Gastrocnemius medialis (tissue), 4 donors: ENCODE results near the gene WWOX. TPM values are rescaled to one million over a fixed set of nuclear protein-coding genes. Genes with fewer than 3 reads are reported as not detected.

Experiments used
- ATAC-seq, 2 donors: fragments of 150-250 bp; one replicate each; pipeline ENCODE4 v1.9.1; 2016
- DNase-seq, 2 donors: peaks; one replicate each; pipeline ENCODE4 v3.0.0-alpha.2; 2019
- H3K27ac ChIP-seq, 4 donors: fragments of 200-600 bp; sonication (generic); 1 replicate in 1 of 4; 2 replicates in 3 of 4; pipeline ENCODE4 v1.5.1; 2016 to 2018; ENCODE audit warnings: mild to moderate bottlenecking in 2 of 4, moderate library complexity in 1 of 4
- H3K27me3 ChIP-seq, 3 donors: fragments of 200-600 bp; sonication (generic) in 2 of 3; 1 replicate in 1 of 3; 2 replicates in 2 of 3; pipeline versions ENCODE4 v1.5.1 to v1.6.0; 2016 to 2019; ENCODE audit warnings: mild to moderate bottlenecking in 1 of 3, moderate library complexity in 1 of 3
- H3K36me3 ChIP-seq, 2 donors: fragments of 200-600 bp; sonication (generic) in 1 of 2; one replicate each; pipeline ENCODE4 v1.5.1; 2017 to 2018
- H3K4me1 ChIP-seq, 2 donors: fragments of 200-600 bp; sonication (generic) in 1 of 2; one replicate each; pipeline ENCODE4 v1.5.1; 2016 to 2017; ENCODE audit warnings: mild to moderate bottlenecking in 2 of 2
- H3K4me3 ChIP-seq, 4 donors: fragments of 200-600 bp; sonication (generic) in 3 of 4; 1 replicate in 1 of 4; 2 replicates in 3 of 4; pipeline ENCODE4 v1.5.1; 2016 to 2019; ENCODE audit warnings: mild to moderate bottlenecking in 2 of 4
- H3K9me3 ChIP-seq, 3 donors: fragments of 200-600 bp; sonication (generic) in 2 of 3; 1 replicate in 1 of 3; 2 replicates in 2 of 3; pipeline ENCODE4 v1.5.1; 2016 to 2019
- POLR2A ChIP-seq, 2 donors: fragments of 450-650 bp; IDR thresholded peaks; one replicate each; pipeline ENCODE4 v1.6.1; 2017; ENCODE audit warnings: antibody characterized with exemption in 2 of 2, mild to moderate bottlenecking in 2 of 2, moderate library complexity in 2 of 2
- in situ Hi-C, 4 donors: fragments of 200-750 bp; cut with MboI; loops; one replicate each; pipeline versions ENCODE4 v1.15.0 to v1.8.0; 2017; ENCODE audit warnings: low sequenced_read_pairs in 4 of 4
- intact Hi-C: fragments of 100-400 bp; cut with DNase I; formaldehyde crosslinking; loops from one replicate; pipeline ENCODE4 v1.15.1; 2023; ENCODE audit warnings: low total_unique reads
- total RNA-seq, 4 donors: library from RNA; depleted of rRNA; stranded (reverse); fragments of >200 nt; gene quantifications; one replicate each; pipeline versions ENCODE4 v1.1.0 to v1.2.3, GENCODE V29; 2016
- TF ChIP-seq, protein P1 (sequence below), 5 experiments: fragments of 450-650 bp in 3 of 5; fragments of 200-600 bp in 2 of 5; sonication (generic) in 2 of 5; IDR thresholded peaks in 4 of 5; conservative IDR thresholded peaks in 1 of 5; 1 replicate in 4 of 5; 2 replicates in 1 of 5; pipeline ENCODE4 v1.5.1; 2016 to 2019; ENCODE audit warnings: antibody characterized with exemption in 5 of 5, mild to moderate bottlenecking in 3 of 5, moderate library complexity in 3 of 5

The WWOX gene
- total RNA-seq, 4 donors from 2014 or later: 3.3 to 13.0 (median 6.0) TPM

DNA sequence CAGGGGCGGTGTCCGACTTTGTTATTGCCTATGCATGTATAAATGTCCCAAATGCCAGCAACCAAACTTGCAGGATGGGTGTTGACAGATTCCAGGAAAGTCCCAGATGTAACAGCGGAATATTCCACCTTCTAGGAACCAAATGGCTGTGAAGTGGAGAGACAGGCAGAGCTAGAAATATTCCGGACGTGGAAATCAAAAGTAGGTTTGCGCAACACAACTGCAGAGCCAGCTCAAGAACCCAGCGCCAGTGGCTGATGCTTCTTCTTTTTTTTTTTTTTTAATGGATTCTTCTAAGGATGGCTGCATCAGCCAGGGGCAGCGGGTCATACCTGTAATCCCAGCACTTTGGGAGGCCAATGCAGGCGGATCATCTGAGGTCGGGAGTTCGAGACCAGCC is 899.4 kb downstream of the WWOX start:
- TF ChIP-seq, protein P1, sequence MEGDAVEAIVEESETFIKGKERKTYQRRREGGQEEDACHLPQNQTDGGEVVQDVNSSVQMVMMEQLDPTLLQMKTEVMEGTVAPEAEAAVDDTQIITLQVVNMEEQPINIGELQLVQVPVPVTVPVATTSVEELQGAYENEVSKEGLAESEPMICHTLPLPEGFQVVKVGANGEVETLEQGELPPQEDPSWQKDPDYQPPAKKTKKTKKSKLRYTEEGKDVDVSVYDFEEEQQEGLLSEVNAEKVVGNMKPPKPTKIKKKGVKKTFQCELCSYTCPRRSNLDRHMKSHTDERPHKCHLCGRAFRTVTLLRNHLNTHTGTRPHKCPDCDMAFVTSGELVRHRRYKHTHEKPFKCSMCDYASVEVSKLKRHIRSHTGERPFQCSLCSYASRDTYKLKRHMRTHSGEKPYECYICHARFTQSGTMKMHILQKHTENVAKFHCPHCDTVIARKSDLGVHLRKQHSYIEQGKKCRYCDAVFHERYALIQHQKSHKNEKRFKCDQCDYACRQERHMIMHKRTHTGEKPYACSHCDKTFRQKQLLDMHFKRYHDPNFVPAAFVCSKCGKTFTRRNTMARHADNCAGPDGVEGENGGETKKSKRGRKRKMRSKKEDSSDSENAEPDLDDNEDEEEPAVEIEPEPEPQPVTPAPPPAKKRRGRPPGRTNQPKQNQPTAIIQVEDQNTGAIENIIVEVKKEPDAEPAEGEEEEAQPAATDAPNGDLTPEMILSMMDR (IDR thresholded peaks at IDR 0.05 in 4 of 5, conservative IDR thresholded peaks at IDR 0.05 in 1 of 5): no peak
- no peak for TF ChIP-seq POLR2A (IDR thresholded peaks at IDR 0.05)
- intact Hi-C loops: no loop called here

DNA sequence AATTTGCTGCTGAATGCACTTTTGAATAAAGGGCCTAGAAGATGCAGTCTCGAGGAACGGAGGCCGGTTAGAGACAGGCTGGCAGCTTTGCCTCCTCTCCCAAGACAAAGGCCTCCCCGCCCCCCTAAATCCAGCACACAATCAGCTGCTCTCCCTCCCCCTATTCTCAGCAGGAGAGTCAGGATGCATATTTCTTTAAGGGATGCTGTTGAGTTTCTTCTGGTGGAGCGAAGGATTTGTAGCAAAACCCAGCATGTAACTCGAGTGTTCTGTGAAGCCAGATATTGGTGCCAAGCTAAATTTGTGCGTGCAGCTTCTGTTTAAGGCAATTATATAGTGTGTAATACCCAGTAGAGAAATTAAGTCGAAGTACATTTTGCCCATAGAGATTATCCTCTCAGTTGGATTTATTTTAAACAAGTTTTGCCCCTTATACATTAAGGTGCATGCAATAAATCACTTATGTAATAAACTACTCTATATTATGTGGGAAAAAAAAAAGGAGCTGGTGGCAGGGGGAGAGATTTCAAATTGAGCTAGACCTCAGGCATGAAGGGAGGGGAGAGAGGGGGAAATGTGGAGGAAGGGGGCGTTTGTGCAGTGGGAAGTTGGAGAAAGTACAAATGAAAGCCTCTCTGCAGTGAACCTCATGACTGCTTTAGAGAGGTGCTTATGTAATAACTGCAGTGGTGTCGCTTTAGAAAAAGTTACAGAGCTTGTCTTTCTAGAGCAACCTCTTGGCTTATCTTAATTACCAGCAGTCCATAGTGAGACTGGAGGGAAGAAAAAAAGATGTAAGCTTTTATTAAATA is 901.9 kb downstream of the WWOX start:
- no peak for TF ChIP-seq POLR2A (IDR thresholded peaks at IDR 0.05)
- TF ChIP-seq, protein P1 (IDR thresholded peaks at IDR 0.05 in 4 of 5, conservative IDR thresholded peaks at IDR 0.05 in 1 of 5): no peak
- intact Hi-C loops (no loop called here), in situ Hi-C loops (no loop called here)
- Histone ChIP-seq H3K9me3 (no peaks in the 10 kb centered on the region), H3K4me1 (peaks cover 0 to 8% of the 10 kb centered on the region in 2 donors), H3K27ac (no peak overlapping the region), H3K36me3 (no peaks in the 10 kb centered on the region), H3K4me3 (no peak overlapping the region), H3K27me3 (no peaks in the 10 kb centered on the region)
- DNase-seq (no peak), ATAC-seq (no peak)

More for the DNA sequence above, 899.4 kb downstream of the WWOX start:
- Histone ChIP-seq H3K27me3 (no peaks in the 10 kb centered on the region), H3K4me3 (no peak overlapping the region), H3K27ac (no peak overlapping the region), H3K36me3 (no peaks in the 10 kb centered on the region), H3K9me3 (no peaks in the 10 kb centered on the region), H3K4me1 (no peaks in the 10 kb centered on the region)
- ATAC-seq: no peak
- no peak for DNase-seq
- in situ Hi-C loops: no loop called here

DNA sequence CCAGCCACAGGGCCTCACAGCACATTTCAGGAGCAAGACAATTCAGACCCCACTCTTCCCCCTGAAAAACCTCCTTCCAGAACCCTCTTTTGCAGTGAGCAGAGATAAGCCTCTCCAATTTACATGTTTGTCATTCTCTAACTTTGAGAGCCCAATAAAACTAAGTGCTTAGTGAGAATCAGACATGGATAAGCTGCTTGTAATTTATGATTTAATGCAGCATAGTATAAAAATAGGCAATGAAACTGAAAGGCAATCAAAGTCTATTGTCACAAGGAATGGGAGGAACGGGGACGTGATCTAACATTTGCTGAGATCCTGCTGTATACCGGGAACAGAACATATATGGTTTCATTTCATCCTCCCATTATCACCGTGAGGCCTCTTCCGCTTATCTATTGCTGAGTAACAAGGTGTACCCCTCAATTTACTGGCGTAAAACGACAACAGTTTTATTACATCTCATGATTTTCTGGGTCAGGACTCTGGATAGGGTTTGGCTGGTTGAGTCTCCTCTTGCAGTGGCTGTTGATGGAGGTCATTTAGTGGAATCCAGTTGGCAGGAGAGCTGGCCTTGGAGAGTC is 903.7 kb downstream of the WWOX start:
- Histone ChIP-seq H3K4me3 (no peak overlapping the region), H3K36me3 (no peaks in the 10 kb centered on the region), H3K27me3 (no peaks in the 10 kb centered on the region), H3K4me1 (peaks cover 0 to 8% of the 10 kb centered on the region in 2 donors), H3K27ac (no peak overlapping the region), H3K9me3 (no peaks in the 10 kb centered on the region)
- ATAC-seq (no peak), DNase-seq (no peak)
- no peak for TF ChIP-seq POLR2A (IDR thresholded peaks at IDR 0.05)
- TF ChIP-seq, protein P1 (IDR thresholded peaks at IDR 0.05 in 4 of 5, conservative IDR thresholded peaks at IDR 0.05 in 1 of 5): no peak
- intact Hi-C loops: no loop called here
- in situ Hi-C loops: no loop called here

DNA sequence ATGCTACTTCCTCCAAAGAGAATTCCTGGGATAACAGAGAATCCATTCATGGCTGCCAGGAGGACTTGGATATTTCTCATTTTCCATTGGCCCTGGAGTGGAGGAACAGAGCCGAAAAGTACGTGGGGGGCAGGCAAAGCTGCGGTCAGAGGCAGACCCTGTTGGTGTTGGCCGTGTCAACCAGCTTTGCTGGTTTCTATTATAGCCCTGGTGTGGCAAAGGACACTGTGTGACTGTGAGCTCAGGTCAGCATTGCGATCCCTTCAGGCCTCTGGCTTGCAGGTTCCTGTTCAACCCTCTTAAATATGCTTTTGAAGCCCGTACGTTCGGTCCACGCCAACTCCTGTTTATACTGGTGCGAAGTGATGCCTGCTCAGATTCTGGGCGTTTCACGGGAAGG is 904.9 kb downstream of the WWOX start:
- ATAC-seq (no peak), DNase-seq (no peak)
- no peak overlapping the region for H3K4me3 ChIP-seq
- H3K27ac ChIP-seq: no peak overlapping the region
- peaks cover 0 to 8% of the 10 kb centered on the region in 2 donors for H3K4me1 ChIP-seq
- H3K9me3 ChIP-seq: no peaks in the 10 kb centered on the region
- no peaks in the 10 kb centered on the region for H3K27me3 ChIP-seq
- intact Hi-C loops (no loop called here), in situ Hi-C loops (no loop called here)
- no peak for TF ChIP-seq POLR2A (IDR thresholded peaks at IDR 0.05)
- TF ChIP-seq, protein P1 (IDR thresholded peaks at IDR 0.05 in 4 of 5, conservative IDR thresholded peaks at IDR 0.05 in 1 of 5): no peak
- no peaks in the 10 kb centered on the region for H3K36me3 ChIP-seq
